HG03575 (cell line): ENCODE results near the gene CXCR1.
"Not testable (repeated sequence)": the region's sequence is repeated elsewhere in the genome, so short reads cannot be mapped to it uniquely, and the experiment has no call there.

Experiments
- ATAC-seq: cut with Tn5 transposase; IDR thresholded peaks from one replicate; pipeline ENCODE4 v1.9.1; 2021; ENCODE audit not compliant: unreplicated experiment, insufficient number of reproducible peaks, low FRiP score; ENCODE audit errors: extremely low read depth

CXCR1 gene

GRCh38 chr2:218125095-218125494 is 41.7 kb downstream of the CXCR1 start:
- ATAC-seq, result no peak

GRCh38 chr2:218123986-218124385 is 42.8 kb downstream of the CXCR1 start:
- ATAC-seq, result no peak

GRCh38 chr2:218122286-218122685 is 44.5 kb downstream of the CXCR1 start:
- ATAC-seq, result not testable (repeated sequence)

- not testable (repeated sequence) for ATAC-seq
These were observed 45.0 kb downstream of the CXCR1 start for GRCh38 chr2:218121789-218122188.
